GM23338 (cell line): ENCODE measurements around the gene FUT6. TPM values are rescaled to one million over a fixed set of nuclear protein-coding genes. Genes with fewer than 3 reads are reported as not detected.
A peak's percentile ranks its signal among the peaks of the same experiment; 100 is the strongest.

ENCODE experiments used
- ATAC-seq: fragments of 200-7000 bp; cut with Tn5 transposase; 3 replicates; pipeline ENCODE4 v1.9.1; 2020
- DNase-seq: peaks from one replicate; pipeline ENCODE4 v3.0.0-alpha.2; 2015; ENCODE audit warnings: low spot score
- H2AFZ ChIP-seq: fragments of 200-600 bp; sonication (generic); 2 replicates; pipeline ENCODE4 v1.8.0; 2016; ENCODE audit warnings: antibody characterized with exemption, mild to moderate bottlenecking, moderate library complexity
- H3F3A ChIP-seq: fragments of 200-600 bp; sonication (generic); replicated peaks from 2 replicates; pipeline ENCODE4 v1.8.0; 2017; ENCODE audit warnings: antibody characterized with exemption, mixed run types, low read depth
- H3K27ac ChIP-seq: fragments of 200-600 bp; sonication (generic); 2 replicates; pipeline ENCODE4 v1.6.1; 2016; ENCODE audit warnings: low read depth
- H3K27me3 ChIP-seq: fragments of 200-600 bp; sonication (generic); 2 replicates; pipeline ENCODE4 v1.8.0; 2016; ENCODE audit warnings: mild to moderate bottlenecking, mixed run types, moderate library complexity; ENCODE audit not compliant: insufficient read depth
- H3K36me3 ChIP-seq: fragments of 200-600 bp; sonication (generic); 2 replicates; pipeline ENCODE4 v1.8.0; 2016; ENCODE audit warnings: mild to moderate bottlenecking; ENCODE audit not compliant: insufficient read depth
- H3K4me1 ChIP-seq: fragments of 200-600 bp; sonication (generic); 2 replicates; pipeline ENCODE4 v1.8.0; 2016; ENCODE audit warnings: mild to moderate bottlenecking, moderate library complexity; ENCODE audit not compliant: insufficient read depth
- H3K4me2 ChIP-seq: fragments of 200-600 bp; sonication (generic); 2 replicates; pipeline ENCODE4 v1.7.1; 2017; ENCODE audit warnings: mixed run types
- H3K4me3 ChIP-seq: fragments of 200-600 bp; sonication (generic); 2 replicates; pipeline ENCODE4 v1.6.1; 2016; ENCODE audit warnings: mixed run types
- H3K79me2 ChIP-seq: fragments of 200-600 bp; sonication (generic); replicated peaks from 2 replicates; pipeline ENCODE4 v1.8.0; 2017; ENCODE audit warnings: mild to moderate bottlenecking; ENCODE audit not compliant: insufficient read depth
- H3K9me2 ChIP-seq: fragments of 200-600 bp; sonication (generic); 2 replicates; pipeline ENCODE4 v1.8.0; 2017; ENCODE audit not compliant: insufficient read depth
- H4K20me1 ChIP-seq: fragments of 200-600 bp; sonication (generic); replicated peaks from 2 replicates; pipeline ENCODE4 v1.8.0; 2017; ENCODE audit warnings: mild to moderate bottlenecking; ENCODE audit not compliant: insufficient read depth
- H3K27ac Mint-ChIP-seq: 2 replicates; pipeline ENCODE4 v1.8.0; 2020; ENCODE audit warnings: inconsistent platforms, mild to moderate bottlenecking, moderate library complexity, mixed read lengths
- H3K27me3 Mint-ChIP-seq: 3 replicates; pipeline ENCODE4 v1.8.0; 2022; ENCODE audit warnings: low read depth, mild to moderate bottlenecking, moderate library complexity, mixed read lengths, inconsistent platforms; ENCODE audit not compliant: insufficient read depth, poor library complexity
- H3K36me3 Mint-ChIP-seq: 3 replicates; pipeline ENCODE4 v1.8.0; 2021; ENCODE audit warnings: low read depth, mild to moderate bottlenecking, inconsistent platforms, moderate library complexity, mixed read lengths
- H3K4me1 Mint-ChIP-seq: 3 replicates; pipeline ENCODE4 v1.8.0; 2020; ENCODE audit warnings: mild to moderate bottlenecking, inconsistent platforms, mixed read lengths
- H3K4me3 Mint-ChIP-seq: 3 replicates; pipeline ENCODE4 v1.8.0; 2021; ENCODE audit warnings: moderate library complexity, mild to moderate bottlenecking, inconsistent platforms, mixed read lengths
- H3K9me3 Mint-ChIP-seq: 3 replicates; pipeline ENCODE4 v1.8.0; 2020; ENCODE audit warnings: moderate library complexity, mild to moderate bottlenecking, inconsistent platforms, mixed read lengths
- CREB1 ChIP-seq: fragments of 250-450 bp; sonication (Bioruptor Pico); IDR thresholded peaks from 2 replicates; pipeline ENCODE4 v1.5.0; 2020; ENCODE audit warnings: low read depth, mild to moderate bottlenecking, moderate library complexity
- EZH2 ChIP-seq: fragments of 200-600 bp; sonication (generic); IDR thresholded peaks from one replicate; pipeline ENCODE4 v1.8.0; 2017; ENCODE audit warnings: antibody characterized with exemption, mild to moderate bottlenecking, low read depth; ENCODE audit not compliant: unreplicated experiment
- EZH2phosphoT487 ChIP-seq: fragments of 200-600 bp; sonication (generic); IDR thresholded peaks from one replicate; pipeline ENCODE4 v1.8.1; 2018; ENCODE audit warnings: antibody characterized with exemption; ENCODE audit not compliant: unreplicated experiment
- JUNB ChIP-seq: IDR thresholded peaks from one replicate; pipeline ENCODE4 v1.6.1; 2016; ENCODE audit warnings: antibody characterized with exemption; ENCODE audit not compliant: unreplicated experiment
- NANOG ChIP-seq: IDR thresholded peaks from 2 replicates; pipeline ENCODE4 v1.6.1; 2016; ENCODE audit warnings: antibody characterized with exemption, borderline replicate concordance
- STAT1 ChIP-seq: IDR thresholded peaks from one replicate; pipeline ENCODE4 v1.6.1; 2016; ENCODE audit warnings: antibody characterized with exemption; ENCODE audit not compliant: unreplicated experiment
- ZNF114 ChIP-seq: fragments of 250-450 bp; sonication (Bioruptor Pico); IDR thresholded peaks from 2 replicates; pipeline ENCODE4 v1.5.0; 2020; ENCODE audit warnings: mild to moderate bottlenecking, moderate library complexity
- polyA plus RNA-seq: library from polyadenylated mRNA; unstranded; fragments of >200 nt; fragmentation: Nextera tagmentation; extraction: Ambion mirVana; gene quantifications from 2 replicates; pipeline ENCODE4 v1.2.1, GENCODE V29; 2016
- total RNA-seq: library from RNA; depleted of rRNA; stranded (reverse); fragments of >200 nt; shearing (Covaris generic); gene quantifications from 2 replicates; pipeline ENCODE4 v1.2.3, GENCODE V29; 2014
- TF ChIP-seq, protein P1 (sequence below): IDR thresholded peaks from one replicate; pipeline ENCODE4 v1.6.1; 2018; ENCODE audit warnings: antibody characterized with exemption; ENCODE audit not compliant: unreplicated experiment
- TF ChIP-seq, protein P2 (sequence below): IDR thresholded peaks from 2 replicates; pipeline ENCODE4 v1.6.1; 2016; ENCODE audit warnings: antibody characterized with exemption

The FUT6 gene
- total and polyA plus RNA-seq, 2 experiments from 2014 or later: not detected

DNA sequence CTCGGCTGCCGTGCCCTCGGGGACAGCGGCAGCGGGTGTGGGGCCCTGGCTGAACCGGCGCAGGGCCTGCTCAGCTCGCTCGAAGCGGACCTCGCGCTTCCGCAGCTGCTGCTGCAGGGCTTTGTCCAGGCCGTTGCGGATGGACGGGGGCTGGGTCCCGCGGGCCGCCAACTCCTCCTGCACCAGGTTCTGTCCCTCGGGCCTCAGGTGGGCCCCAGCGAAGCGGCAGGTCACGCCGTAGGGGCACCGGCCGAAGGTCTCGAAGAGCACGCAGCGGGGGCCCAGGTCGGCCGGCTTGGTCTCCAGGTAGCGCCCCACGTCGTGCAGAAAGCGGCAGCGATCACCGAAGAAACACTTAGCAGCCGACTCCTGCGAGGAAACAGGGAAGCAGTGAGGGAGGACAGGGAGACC is 50.1 kb downstream of the FUT6 start (continued):
- TF ChIP-seq, protein P1, sequence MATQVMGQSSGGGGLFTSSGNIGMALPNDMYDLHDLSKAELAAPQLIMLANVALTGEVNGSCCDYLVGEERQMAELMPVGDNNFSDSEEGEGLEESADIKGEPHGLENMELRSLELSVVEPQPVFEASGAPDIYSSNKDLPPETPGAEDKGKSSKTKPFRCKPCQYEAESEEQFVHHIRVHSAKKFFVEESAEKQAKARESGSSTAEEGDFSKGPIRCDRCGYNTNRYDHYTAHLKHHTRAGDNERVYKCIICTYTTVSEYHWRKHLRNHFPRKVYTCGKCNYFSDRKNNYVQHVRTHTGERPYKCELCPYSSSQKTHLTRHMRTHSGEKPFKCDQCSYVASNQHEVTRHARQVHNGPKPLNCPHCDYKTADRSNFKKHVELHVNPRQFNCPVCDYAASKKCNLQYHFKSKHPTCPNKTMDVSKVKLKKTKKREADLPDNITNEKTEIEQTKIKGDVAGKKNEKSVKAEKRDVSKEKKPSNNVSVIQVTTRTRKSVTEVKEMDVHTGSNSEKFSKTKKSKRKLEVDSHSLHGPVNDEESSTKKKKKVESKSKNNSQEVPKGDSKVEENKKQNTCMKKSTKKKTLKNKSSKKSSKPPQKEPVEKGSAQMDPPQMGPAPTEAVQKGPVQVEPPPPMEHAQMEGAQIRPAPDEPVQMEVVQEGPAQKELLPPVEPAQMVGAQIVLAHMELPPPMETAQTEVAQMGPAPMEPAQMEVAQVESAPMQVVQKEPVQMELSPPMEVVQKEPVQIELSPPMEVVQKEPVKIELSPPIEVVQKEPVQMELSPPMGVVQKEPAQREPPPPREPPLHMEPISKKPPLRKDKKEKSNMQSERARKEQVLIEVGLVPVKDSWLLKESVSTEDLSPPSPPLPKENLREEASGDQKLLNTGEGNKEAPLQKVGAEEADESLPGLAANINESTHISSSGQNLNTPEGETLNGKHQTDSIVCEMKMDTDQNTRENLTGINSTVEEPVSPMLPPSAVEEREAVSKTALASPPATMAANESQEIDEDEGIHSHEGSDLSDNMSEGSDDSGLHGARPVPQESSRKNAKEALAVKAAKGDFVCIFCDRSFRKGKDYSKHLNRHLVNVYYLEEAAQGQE: no peak
- TF ChIP-seq, protein P2, sequence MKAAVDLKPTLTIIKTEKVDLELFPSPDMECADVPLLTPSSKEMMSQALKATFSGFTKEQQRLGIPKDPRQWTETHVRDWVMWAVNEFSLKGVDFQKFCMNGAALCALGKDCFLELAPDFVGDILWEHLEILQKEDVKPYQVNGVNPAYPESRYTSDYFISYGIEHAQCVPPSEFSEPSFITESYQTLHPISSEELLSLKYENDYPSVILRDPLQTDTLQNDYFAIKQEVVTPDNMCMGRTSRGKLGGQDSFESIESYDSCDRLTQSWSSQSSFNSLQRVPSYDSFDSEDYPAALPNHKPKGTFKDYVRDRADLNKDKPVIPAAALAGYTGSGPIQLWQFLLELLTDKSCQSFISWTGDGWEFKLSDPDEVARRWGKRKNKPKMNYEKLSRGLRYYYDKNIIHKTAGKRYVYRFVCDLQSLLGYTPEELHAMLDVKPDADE: no peak
- TF ChIP-seq ZNF114 (CRISPR knock-in tag) (no peak), NANOG (no peak)

DNA sequence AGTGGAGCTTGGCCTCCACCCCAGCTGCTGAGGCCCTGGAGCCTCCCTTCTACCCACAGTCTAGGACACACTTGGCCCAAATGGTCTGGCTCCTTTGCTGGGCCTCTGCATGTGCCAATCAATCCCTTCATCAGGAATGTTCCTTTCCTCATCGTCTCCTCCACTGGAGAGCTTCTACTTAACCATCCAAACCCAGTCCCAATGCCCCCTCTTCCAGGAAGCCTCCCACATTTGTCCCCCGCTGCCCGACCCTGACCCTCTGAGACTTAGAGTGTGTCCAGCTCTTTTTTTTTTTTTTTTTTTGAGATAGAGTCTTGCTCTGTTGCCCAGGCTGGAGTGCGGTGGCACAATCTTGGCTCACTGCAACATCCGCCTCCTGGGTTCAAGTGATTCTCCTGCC is 51.1 kb downstream of the FUT6 start:
- no peaks in the 10 kb centered on the region for H3F3A ChIP-seq
- DNase-seq: no peak
- no peak overlapping the region for H3K27ac ChIP-seq
- H3K36me3 ChIP-seq: peaks cover 5% of the 10 kb centered on the region; the same call in 1 of the 2 replicates
- no peak overlapping the region for H3K4me3 ChIP-seq
- H3K4me2 ChIP-seq: no peak overlapping the region
- no peaks in the 10 kb centered on the region for H3K27me3 ChIP-seq
- no peak overlapping the region for H2AFZ ChIP-seq
- no peak for TF ChIP-seq CREB1 (CRISPR knock-in tag)
- TF ChIP-seq, protein P2: no peak
- no peak for TF ChIP-seq JUNB
- TF ChIP-seq STAT1: no peak
- no peak for TF ChIP-seq EZH2
- no peak for TF ChIP-seq EZH2phosphoT487
- TF ChIP-seq NANOG: no peak
- TF ChIP-seq ZNF114 (CRISPR knock-in tag): no peak
- no peaks in the 10 kb centered on the region for H3K9me2 ChIP-seq
- Mint-ChIP-seq H3K9me3 (no peaks in the 10 kb centered on the region; the same call in 1 of the 3 replicates), H3K27me3 (peaks cover 19% of the 10 kb centered on the region), H3K27ac (no peak overlapping the region), H3K4me1 (peaks cover 5% of the 10 kb centered on the region), H3K4me3 (0 out of 3 replicates have a peak overlapping the region, but pooled peaks have one; percentile 32), H3K36me3 (peaks cover 41% of the 10 kb centered on the region)
- H3K4me1 ChIP-seq: no peaks in the 10 kb centered on the region
- H4K20me1 ChIP-seq: peaks cover 3% of the 10 kb centered on the region; the same call in 1 of the 2 replicates
- ATAC-seq: no peak
- H3K79me2 ChIP-seq: no peaks in the 10 kb centered on the region
